Measurements from ENCODE around the gene STK10. TPM values are rescaled to one million over a fixed set of nuclear protein-coding genes. Genes with fewer than 3 reads are reported as not detected.

STK10 gene
- total RNA-seq, 1 experiment from 2014 or later, result 24.9 TPM

DNA sequence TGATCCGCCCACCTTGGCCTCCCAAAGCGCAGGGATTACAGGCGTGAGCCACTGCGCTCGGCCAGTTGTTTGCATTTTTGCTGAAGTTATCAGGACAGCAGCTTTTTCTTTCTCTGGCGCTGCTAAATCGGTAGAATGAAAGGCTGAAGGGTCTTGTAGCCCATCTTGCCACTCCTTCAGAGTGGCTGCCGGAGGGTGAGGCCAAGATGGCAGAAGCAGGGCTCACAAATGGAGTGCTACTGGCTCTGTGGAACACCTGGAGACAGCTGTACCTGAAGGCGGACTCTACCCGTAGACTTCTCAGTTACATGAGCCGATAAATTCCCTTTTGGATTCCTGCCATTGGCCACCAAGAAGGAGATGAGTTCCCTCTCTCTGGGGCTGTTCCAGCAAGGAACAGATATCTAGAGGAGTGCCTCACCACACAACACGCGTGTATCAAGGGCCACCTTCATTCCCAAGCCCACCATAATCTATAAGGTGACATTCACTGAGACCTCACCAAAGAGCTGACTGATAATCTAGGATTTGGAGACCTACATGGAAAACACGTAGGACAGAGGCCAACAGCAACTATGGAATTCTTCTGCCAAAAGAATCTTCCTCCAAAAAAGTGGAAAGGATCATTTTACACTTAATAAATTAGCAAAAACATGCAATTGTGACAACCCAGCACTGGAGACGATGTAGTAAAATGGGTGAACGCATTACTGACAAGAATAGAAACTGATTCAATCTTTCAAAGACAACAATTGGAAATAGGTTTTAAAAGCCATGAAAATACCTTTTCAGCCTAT is 21.8 kb downstream of the STK10 start:
- no peaks in the 10 kb centered on the region for H3K9me3 ChIP-seq (ENCODE audit: low read length)
- H4K20me1 ChIP-seq (ENCODE audit: insufficient read depth, low read depth, low read length), result no peaks in the 10 kb centered on the region
- H3K79me2 ChIP-seq (ENCODE audit: low read length), result peaks cover 94% of the 10 kb centered on the region

DNA sequence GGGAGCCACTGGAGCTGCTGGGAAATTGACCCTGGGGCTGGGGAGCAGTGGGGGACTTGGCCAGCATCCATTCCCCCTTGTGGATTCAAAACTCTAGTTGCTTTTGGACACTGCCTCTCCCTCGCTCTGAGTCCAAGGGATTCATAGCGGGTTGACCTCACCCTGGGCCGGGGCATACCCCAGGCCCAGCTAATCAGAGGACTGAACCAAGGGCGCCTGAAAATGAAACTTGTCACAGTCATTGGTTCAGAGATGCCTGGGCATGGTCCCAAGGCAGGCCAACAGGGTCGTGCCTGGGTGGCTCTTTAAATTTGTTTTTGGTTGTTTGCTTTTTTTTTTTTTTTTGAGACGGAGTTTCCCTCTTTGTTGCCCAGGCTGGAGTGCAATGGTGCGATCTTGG is 22.6 kb downstream of the STK10 start:
- Histone ChIP-seq H3K9ac (ENCODE audit: low read length) (no peak overlapping the region), H3K4me3 (ENCODE audit: low read length) (no peak overlapping the region), H3K4me2 (ENCODE audit: low read depth, low read length, poor library complexity, severe bottlenecking) (no peak overlapping the region), H2AFZ (ENCODE audit: low read length) (no peak overlapping the region), H3K27me3 (ENCODE audit: low read length) (no peaks in the 10 kb centered on the region), H3K9me3 (ENCODE audit: low read length) (no peaks in the 10 kb centered on the region), H4K20me1 (ENCODE audit: insufficient read depth, low read depth, low read length) (0 out of 2 replicates have a peak, but pooled peaks cover 1% of the 10 kb centered on the region), H3K79me2 (ENCODE audit: low read length) (peaks cover 92% of the 10 kb centered on the region), H3K27ac (ENCODE audit: low read length) (no peak overlapping the region), H3K4me1 (ENCODE audit: low read length) (no peaks in the 10 kb centered on the region), H3K9me2 (replicated peaks; ENCODE audit: insufficient read depth, low read length) (no peaks in the 10 kb centered on the region), H3K36me3 (ENCODE audit: insufficient read depth, low read length) (no peaks in the 10 kb centered on the region)
- DNase-seq, result no peak

More for the DNA sequence above, 21.8 kb downstream of the STK10 start:
- Histone ChIP-seq H3K27ac (ENCODE audit: low read length) (no peak overlapping the region), H3K4me3 (ENCODE audit: low read length) (no peak overlapping the region), H3K9me2 (replicated peaks; ENCODE audit: insufficient read depth, low read length) (no peaks in the 10 kb centered on the region), H3K36me3 (ENCODE audit: insufficient read depth, low read length) (no peaks in the 10 kb centered on the region), H3K9ac (ENCODE audit: low read length) (no peak overlapping the region), H2AFZ (ENCODE audit: low read length) (no peak overlapping the region), H3K4me2 (ENCODE audit: low read depth, low read length, poor library complexity, severe bottlenecking) (no peak overlapping the region), H3K4me1 (ENCODE audit: low read length) (no peaks in the 10 kb centered on the region), H3K27me3 (ENCODE audit: low read length) (no peaks in the 10 kb centered on the region)
- no peak for DNase-seq

DNA sequence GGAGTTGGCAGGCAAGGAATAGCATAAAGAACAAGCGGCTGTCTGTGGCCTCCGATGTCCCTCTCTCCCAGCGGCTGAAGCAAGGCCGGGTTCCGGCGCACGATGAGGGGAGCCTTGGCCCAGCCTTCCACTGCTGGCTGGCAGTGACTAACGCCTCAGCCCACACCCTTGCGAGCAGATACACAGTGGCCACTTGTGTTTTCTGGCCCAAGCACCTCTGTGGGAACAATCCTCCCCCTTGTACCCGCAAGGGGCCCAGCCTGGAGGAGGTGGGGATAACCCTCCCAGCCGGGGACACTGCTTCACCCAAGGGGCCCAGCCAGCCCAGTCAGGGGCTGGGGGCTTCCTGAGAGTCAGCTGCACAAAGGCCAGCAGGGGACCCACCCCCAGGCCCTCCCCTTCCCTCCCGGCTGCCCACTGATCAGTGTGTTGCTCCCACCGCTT is 23.2 kb downstream of the STK10 start:
- Histone ChIP-seq H3K9ac (ENCODE audit: low read length) (no peak overlapping the region), H3K9me3 (ENCODE audit: low read length) (no peaks in the 10 kb centered on the region), H3K79me2 (ENCODE audit: low read length) (peaks cover 91% of the 10 kb centered on the region), H3K36me3 (ENCODE audit: insufficient read depth, low read length) (no peaks in the 10 kb centered on the region), H3K9me2 (replicated peaks; ENCODE audit: insufficient read depth, low read length) (no peaks in the 10 kb centered on the region), H3K4me1 (ENCODE audit: low read length) (no peaks in the 10 kb centered on the region), H3K4me3 (ENCODE audit: low read length) (no peak overlapping the region), H3K4me2 (ENCODE audit: low read depth, low read length, poor library complexity, severe bottlenecking) (no peak overlapping the region), H3K27ac (ENCODE audit: low read length) (no peak overlapping the region), H4K20me1 (ENCODE audit: insufficient read depth, low read depth, low read length) (0 out of 2 replicates have a peak, but pooled peaks cover 4% of the 10 kb centered on the region), H2AFZ (ENCODE audit: low read length) (no peak overlapping the region), H3K27me3 (ENCODE audit: low read length) (no peaks in the 10 kb centered on the region)
- DNase-seq, result no peak

DNA sequence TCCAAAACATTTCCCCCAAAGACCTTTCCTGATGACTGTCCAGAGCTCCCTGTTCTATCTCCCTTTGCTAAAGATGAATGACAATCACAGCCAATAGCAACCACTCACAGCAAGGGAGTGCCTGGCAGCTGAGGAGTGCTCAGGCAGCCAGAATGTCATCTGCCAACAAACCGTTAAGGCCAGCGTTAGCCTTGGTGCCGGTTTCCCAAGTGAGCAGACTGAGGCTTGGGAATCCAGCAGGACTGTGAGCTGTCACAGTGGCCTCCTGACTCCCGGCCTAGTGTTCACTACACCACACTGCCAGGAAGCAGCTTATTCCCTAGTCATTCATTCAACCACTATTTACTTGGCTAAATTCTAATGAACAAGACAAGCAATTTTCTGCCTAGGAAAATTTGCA is 24.7 kb downstream of the STK10 start:
- H3K79me2 ChIP-seq (ENCODE audit: low read length), result peaks cover 88% of the 10 kb centered on the region
- no peak overlapping the region for H3K9ac ChIP-seq (ENCODE audit: low read length)
- no peak overlapping the region for H3K4me2 ChIP-seq (ENCODE audit: low read depth, low read length, poor library complexity, severe bottlenecking)
- H3K9me2 ChIP-seq (replicated peaks; ENCODE audit: insufficient read depth, low read length), result no peaks in the 10 kb centered on the region
- H3K27ac ChIP-seq (ENCODE audit: low read length), result no peak overlapping the region
- H3K4me3 ChIP-seq (ENCODE audit: low read length), result no peak overlapping the region
- DNase-seq, result no peak
- 0 out of 2 replicates have a peak, but pooled peaks cover 4% of the 10 kb centered on the region for H4K20me1 ChIP-seq (ENCODE audit: insufficient read depth, low read depth, low read length)
- no peaks in the 10 kb centered on the region for H3K9me3 ChIP-seq (ENCODE audit: low read length)
- no peak overlapping the region for H2AFZ ChIP-seq (ENCODE audit: low read length)
- no peaks in the 10 kb centered on the region for H3K36me3 ChIP-seq (ENCODE audit: insufficient read depth, low read length)
- H3K27me3 ChIP-seq (ENCODE audit: low read length), result no peaks in the 10 kb centered on the region
- no peaks in the 10 kb centered on the region for H3K4me1 ChIP-seq (ENCODE audit: low read length)

DNA sequence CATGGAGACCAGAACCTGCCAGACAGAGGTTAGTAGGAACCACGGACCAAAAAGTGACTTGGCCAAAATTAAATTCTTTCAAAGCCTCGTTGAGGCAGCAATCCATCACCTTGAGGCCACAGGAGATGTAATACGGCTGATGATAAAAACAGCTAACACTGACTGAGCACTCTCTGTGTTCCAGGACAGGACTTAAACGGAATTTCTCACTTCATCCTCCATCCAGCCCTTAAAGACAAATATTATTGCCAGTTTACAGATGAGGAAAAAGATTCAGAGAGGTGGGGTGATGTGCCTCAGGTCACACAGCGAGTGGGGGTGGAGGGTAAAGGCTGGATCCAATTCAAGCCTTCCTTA is 25.1 kb downstream of the STK10 start:
- Histone ChIP-seq H3K4me1 (ENCODE audit: low read length) (no peaks in the 10 kb centered on the region), H3K4me2 (ENCODE audit: low read depth, low read length, poor library complexity, severe bottlenecking) (no peak overlapping the region), H2AFZ (ENCODE audit: low read length) (no peak overlapping the region), H3K9me2 (replicated peaks; ENCODE audit: insufficient read depth, low read length) (no peaks in the 10 kb centered on the region), H3K27me3 (ENCODE audit: low read length) (no peaks in the 10 kb centered on the region), H3K9me3 (ENCODE audit: low read length) (no peaks in the 10 kb centered on the region), H3K36me3 (ENCODE audit: insufficient read depth, low read length) (no peaks in the 10 kb centered on the region), H4K20me1 (ENCODE audit: insufficient read depth, low read depth, low read length) (0 out of 2 replicates have a peak, but pooled peaks cover 4% of the 10 kb centered on the region), H3K79me2 (ENCODE audit: low read length) (peaks cover 85% of the 10 kb centered on the region), H3K4me3 (ENCODE audit: low read length) (no peak overlapping the region), H3K9ac (ENCODE audit: low read length) (no peak overlapping the region), H3K27ac (ENCODE audit: low read length) (no peak overlapping the region)
- no peak for DNase-seq

DNA sequence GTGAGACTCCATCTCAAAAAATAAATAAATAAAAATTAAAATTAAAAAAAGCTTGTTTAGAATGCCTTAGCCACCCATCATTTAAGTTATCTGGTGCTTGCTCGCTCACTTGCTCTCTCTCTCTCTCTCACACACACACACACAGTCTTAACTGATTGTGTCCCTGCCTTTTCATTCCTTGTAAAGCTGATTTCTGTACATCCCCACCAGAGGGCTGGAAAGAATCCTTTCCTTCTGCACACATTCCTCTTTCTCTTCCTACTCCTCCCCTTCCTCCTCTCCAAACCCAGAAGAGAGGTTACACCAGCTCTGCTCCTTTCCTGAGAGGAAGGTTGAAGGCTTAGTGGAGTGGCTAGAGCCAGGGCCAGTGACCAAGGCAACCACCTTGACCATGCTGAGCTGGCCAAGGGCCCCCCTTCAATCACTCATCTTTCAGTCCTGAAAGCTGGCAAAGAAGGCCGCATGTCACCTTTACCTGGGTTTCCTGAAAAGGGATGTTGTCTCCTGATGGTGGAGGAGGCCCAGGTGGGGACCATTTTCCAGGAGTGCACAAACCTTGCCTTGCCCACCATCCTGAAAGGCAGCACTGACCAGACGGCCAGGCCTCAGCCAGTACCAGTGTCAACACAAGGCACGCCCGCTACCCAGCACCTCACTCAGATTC is 25.6 kb downstream of the STK10 start:
- peaks cover 83% of the 10 kb centered on the region for H3K79me2 ChIP-seq (ENCODE audit: low read length)

DNA sequence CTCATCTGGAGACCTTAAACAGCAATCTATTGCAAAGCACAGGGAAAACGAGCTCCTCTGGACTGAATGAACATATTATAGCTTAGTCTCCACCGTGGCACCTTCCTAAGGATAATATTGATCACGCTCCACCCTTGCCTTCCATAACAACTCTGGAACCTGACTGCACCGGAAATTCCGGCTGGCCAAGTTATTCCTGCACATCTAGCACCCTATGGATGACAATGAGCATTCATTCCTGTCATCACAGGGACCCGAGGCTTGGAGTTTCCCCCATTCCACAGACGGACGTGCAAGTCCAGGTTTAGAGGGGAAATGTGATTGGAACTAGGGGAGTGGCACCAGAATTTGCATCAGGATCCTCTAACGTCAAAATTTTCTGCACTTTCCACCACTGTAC is 27.5 kb downstream of the STK10 start:
- no peak for DNase-seq
- peaks cover 77% of the 10 kb centered on the region for H3K79me2 ChIP-seq (ENCODE audit: low read length)
- H3K9me3 ChIP-seq (ENCODE audit: low read length), result no peaks in the 10 kb centered on the region
- H3K9me2 ChIP-seq (replicated peaks; ENCODE audit: insufficient read depth, low read length), result no peaks in the 10 kb centered on the region
- no peak overlapping the region for H3K4me3 ChIP-seq (ENCODE audit: low read length)
- H2AFZ ChIP-seq (ENCODE audit: low read length), result no peak overlapping the region
- H3K27me3 ChIP-seq (ENCODE audit: low read length), result no peaks in the 10 kb centered on the region
- no peak overlapping the region for H3K4me2 ChIP-seq (ENCODE audit: low read depth, low read length, poor library complexity, severe bottlenecking)
- no peak overlapping the region for H3K27ac ChIP-seq (ENCODE audit: low read length)
- peaks cover 4% of the 10 kb centered on the region for H3K36me3 ChIP-seq (ENCODE audit: insufficient read depth, low read length)
- 0 out of 2 replicates have a peak, but pooled peaks cover 4% of the 10 kb centered on the region for H4K20me1 ChIP-seq (ENCODE audit: insufficient read depth, low read depth, low read length)
- no peak overlapping the region for H3K9ac ChIP-seq (ENCODE audit: low read length)
- H3K4me1 ChIP-seq (ENCODE audit: low read length), result no peaks in the 10 kb centered on the region

More for the DNA sequence above, 25.6 kb downstream of the STK10 start:
- no peaks in the 10 kb centered on the region for H3K9me2 ChIP-seq (replicated peaks; ENCODE audit: insufficient read depth, low read length)
- no peak overlapping the region for H3K27ac ChIP-seq (ENCODE audit: low read length)
- H3K4me2 ChIP-seq (ENCODE audit: low read depth, low read length, poor library complexity, severe bottlenecking), result no peak overlapping the region
- no peak overlapping the region for H2AFZ ChIP-seq (ENCODE audit: low read length)
- no peak overlapping the region for H3K4me3 ChIP-seq (ENCODE audit: low read length)
- no peaks in the 10 kb centered on the region for H3K27me3 ChIP-seq (ENCODE audit: low read length)
- no peak for DNase-seq
- H3K36me3 ChIP-seq (ENCODE audit: insufficient read depth, low read length), result no peaks in the 10 kb centered on the region
- no peaks in the 10 kb centered on the region for H3K4me1 ChIP-seq (ENCODE audit: low read length)
- 0 out of 2 replicates have a peak, but pooled peaks cover 4% of the 10 kb centered on the region for H4K20me1 ChIP-seq (ENCODE audit: insufficient read depth, low read depth, low read length)
- no peaks in the 10 kb centered on the region for H3K9me3 ChIP-seq (ENCODE audit: low read length)
- no peak overlapping the region for H3K9ac ChIP-seq (ENCODE audit: low read length)

DNA sequence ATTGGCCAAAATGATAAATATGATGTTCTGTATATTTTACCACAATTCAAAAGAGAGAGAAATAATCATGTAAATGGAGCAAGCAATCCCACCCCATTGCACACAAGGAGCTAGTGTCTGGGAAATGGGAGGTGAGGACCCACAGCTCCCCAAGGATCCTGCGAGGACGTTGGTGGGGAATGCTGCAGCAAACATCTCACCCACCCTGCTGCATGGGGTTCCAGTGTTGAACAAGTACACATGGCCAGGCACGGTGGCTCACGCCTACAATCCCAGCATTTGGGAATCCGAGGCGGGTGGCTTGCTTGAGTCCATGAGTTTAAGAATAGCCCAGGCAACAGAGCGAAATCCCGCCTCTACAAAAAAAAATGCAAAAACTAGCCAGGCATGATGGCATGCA is 29.0 kb downstream of the STK10 start:
- H3K79me2 ChIP-seq (ENCODE audit: low read length), result peaks cover 70% of the 10 kb centered on the region

More for the DNA sequence above, 29.0 kb downstream of the STK10 start:
- H3K9ac ChIP-seq (ENCODE audit: low read length), result no peak overlapping the region
- H3K4me3 ChIP-seq (ENCODE audit: low read length), result no peak overlapping the region
- H3K27ac ChIP-seq (ENCODE audit: low read length), result no peak overlapping the region
- DNase-seq, result no peak
- peaks cover 4% of the 10 kb centered on the region for H3K36me3 ChIP-seq (ENCODE audit: insufficient read depth, low read length)
- H2AFZ ChIP-seq (ENCODE audit: low read length), result no peak overlapping the region
- H4K20me1 ChIP-seq (ENCODE audit: insufficient read depth, low read depth, low read length), result 0 out of 2 replicates have a peak, but pooled peaks cover 4% of the 10 kb centered on the region
- H3K4me1 ChIP-seq (ENCODE audit: low read length), result no peaks in the 10 kb centered on the region
- no peaks in the 10 kb centered on the region for H3K27me3 ChIP-seq (ENCODE audit: low read length)
- H3K4me2 ChIP-seq (ENCODE audit: low read depth, low read length, poor library complexity, severe bottlenecking), result no peak overlapping the region
- H3K9me2 ChIP-seq (replicated peaks; ENCODE audit: insufficient read depth, low read length), result no peaks in the 10 kb centered on the region
- no peaks in the 10 kb centered on the region for H3K9me3 ChIP-seq (ENCODE audit: low read length)
